ENCODE results near the gene PHKA1.

PHKA1 gene

DNA sequence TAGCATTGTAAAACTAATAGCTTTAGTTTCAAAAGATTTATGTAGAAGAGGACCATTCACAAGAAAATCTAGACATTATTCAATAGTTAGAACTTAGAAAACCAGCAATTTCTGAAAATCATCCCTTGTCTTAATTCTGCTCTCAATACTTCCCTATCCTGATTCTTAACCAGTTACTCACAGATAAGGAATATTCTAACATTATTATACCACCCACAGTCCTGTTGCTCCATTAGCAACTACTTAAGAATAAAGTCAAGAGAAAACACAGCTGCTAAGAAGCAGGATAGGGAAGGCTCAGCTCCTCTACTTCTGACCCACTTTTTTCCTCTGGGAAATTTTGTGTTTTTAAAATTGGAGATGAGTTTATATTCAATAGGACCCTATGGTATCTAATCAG lies 47.7 kb downstream of the PHKA1 start:
- H3K36me3 ChIP-seq (ENCODE audit: insufficient read depth, low read length) = no peaks in the 10 kb centered on the region
- no peak overlapping the region for H3K27ac ChIP-seq (ENCODE audit: low read depth, low read length)
- H3K27me3 ChIP-seq (ENCODE audit: control insufficient read depth in 1 of 2, insufficient read depth in 2 of 2, low read length in 2 of 2) = no peaks in the 10 kb centered on the region
- no peak overlapping the region for H3K9ac ChIP-seq (ENCODE audit: low read length)
- no peak overlapping the region for H3K4me3 ChIP-seq (ENCODE audit: low read depth in 1 of 2, low read length in 2 of 2)
- H3K9me3 ChIP-seq (ENCODE audit: low read length) = no peaks in the 10 kb centered on the region
- H3K4me1 ChIP-seq (ENCODE audit: insufficient read depth, low read length) = no peaks in the 10 kb centered on the region

DNA sequence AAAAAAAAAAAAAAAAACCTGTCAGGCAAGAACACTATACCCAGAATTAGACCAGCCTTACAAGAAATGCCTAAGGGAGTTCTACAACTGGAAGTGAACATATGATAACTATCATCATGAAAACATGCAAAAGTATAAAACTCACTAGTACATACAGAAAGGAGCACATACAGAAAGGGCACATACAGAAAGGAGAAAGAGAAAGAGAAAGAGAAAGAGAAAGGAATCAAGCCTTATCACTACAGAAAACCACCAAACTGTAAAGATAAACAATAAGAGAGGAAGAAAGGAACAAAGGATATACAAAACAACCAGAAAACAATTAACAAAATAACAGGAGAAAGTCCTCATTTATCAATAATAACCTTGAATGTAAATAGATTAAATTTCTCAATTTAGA lies 50.4 kb downstream of the PHKA1 start:
- H3K4me1 ChIP-seq (ENCODE audit: insufficient read depth, low read length) = no peaks in the 10 kb centered on the region
- H3K9me3 ChIP-seq (ENCODE audit: low read length) = no peaks in the 10 kb centered on the region
- H3K27me3 ChIP-seq (ENCODE audit: control insufficient read depth in 1 of 2, insufficient read depth in 2 of 2, low read length in 2 of 2) = no peaks in the 10 kb centered on the region
- H3K4me3 ChIP-seq (ENCODE audit: low read depth in 1 of 2, low read length in 2 of 2) = no peak overlapping the region
- H3K36me3 ChIP-seq (ENCODE audit: insufficient read depth, low read length) = no peaks in the 10 kb centered on the region
- no peak overlapping the region for H3K9ac ChIP-seq (ENCODE audit: low read length)
- no peak overlapping the region for H3K27ac ChIP-seq (ENCODE audit: low read depth, low read length)

DNA sequence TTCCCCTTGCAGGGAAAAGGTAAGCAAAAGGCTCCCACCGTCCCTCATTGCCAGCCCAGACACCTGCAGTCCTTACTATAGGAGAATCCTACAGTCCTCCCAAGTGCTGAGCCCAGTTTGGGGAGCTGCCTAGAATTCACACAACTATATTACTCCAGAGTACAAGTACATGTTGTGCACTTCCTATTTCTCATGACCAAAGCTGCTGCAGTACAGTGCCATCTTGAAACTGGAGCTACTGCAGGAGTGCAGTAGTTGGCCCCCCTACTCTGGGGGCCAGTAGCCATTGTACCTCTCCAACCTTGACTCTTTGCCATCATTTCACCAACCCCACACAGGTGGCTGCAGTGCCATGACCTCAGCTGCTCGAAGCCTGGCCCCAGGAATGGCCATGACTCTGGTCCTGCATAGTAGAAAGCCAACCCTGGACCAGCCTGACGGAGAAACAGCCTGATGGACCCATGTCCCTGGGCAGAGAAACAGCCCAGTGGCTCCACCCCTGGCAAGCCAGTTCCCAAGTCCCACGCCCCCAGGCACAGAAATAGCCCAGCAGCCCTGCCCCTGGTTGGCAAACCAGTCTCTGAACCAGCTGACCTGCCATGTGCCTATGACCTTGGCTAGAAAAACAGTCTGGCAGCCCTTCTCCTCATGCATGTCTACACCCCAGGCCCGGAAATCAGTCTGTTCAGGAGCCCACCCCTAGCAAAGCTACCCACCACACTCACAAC lies 51.9 kb downstream of the PHKA1 start:
- no peaks in the 10 kb centered on the region for H3K9me3 ChIP-seq (ENCODE audit: low read length)
- no peak overlapping the region for H3K4me3 ChIP-seq (ENCODE audit: low read depth in 1 of 2, low read length in 2 of 2)
- no peaks in the 10 kb centered on the region for H3K36me3 ChIP-seq (ENCODE audit: insufficient read depth, low read length)
- no peak overlapping the region for H3K27ac ChIP-seq (ENCODE audit: low read depth, low read length)
- no peaks in the 10 kb centered on the region for H3K27me3 ChIP-seq (ENCODE audit: control insufficient read depth in 1 of 2, insufficient read depth in 2 of 2, low read length in 2 of 2)
- H3K4me1 ChIP-seq (ENCODE audit: insufficient read depth, low read length) = no peaks in the 10 kb centered on the region
- H3K9ac ChIP-seq (ENCODE audit: low read length) = no peak overlapping the region

DNA sequence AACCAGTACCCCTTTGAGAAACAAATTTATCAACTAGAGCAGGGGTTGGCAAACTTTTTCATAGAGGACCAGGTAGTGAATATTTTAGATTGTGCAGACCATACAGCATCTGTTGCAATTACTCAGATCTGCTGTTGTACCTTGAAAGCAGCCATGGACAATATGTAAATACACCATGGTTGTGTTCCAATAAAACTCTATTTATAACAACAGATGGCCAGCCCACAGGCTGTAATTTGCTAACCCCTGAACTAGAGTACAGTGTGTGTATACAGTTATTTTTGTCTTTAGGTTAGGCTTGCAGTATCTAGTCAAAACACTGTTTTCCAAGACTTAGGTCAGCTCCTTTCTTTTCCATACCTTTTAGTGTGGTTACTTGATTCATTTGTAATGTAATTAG lies 54.4 kb downstream of the PHKA1 start:
- Histone ChIP-seq H3K4me1 (ENCODE audit: insufficient read depth, low read length) (no peaks in the 10 kb centered on the region), H3K27ac (ENCODE audit: low read depth, low read length) (no peak overlapping the region), H3K9ac (ENCODE audit: low read length) (no peak overlapping the region), H3K27me3 (ENCODE audit: control insufficient read depth in 1 of 2, insufficient read depth in 2 of 2, low read length in 2 of 2) (no peaks in the 10 kb centered on the region), H3K9me3 (ENCODE audit: low read length) (no peaks in the 10 kb centered on the region), H3K4me3 (ENCODE audit: low read depth in 1 of 2, low read length in 2 of 2) (no peak overlapping the region), H3K36me3 (ENCODE audit: insufficient read depth, low read length) (no peaks in the 10 kb centered on the region)

DNA sequence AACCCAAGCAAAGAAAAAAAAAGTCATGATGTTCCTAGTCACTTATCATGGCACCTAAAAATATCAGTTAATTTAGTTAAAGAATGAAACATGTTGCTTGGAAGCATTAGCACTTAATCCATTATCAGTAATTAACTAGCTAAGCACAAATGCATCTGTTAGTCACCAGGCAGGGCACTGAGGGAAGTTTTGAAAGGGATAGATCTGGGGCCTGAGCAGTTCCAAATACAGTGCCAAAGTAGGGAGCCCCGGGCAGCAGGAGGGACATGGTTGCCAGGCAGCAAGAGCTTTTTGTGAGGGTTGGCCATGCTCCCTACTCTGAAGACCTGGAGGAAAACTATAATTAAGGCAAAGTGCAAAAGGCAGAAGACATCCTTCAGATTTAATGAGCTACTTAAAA lies 62.0 kb downstream of the PHKA1 start:
- Histone ChIP-seq H3K4me3 (ENCODE audit: low read depth in 1 of 2, low read length in 2 of 2) (no peak overlapping the region), H3K9me3 (ENCODE audit: low read length) (no peaks in the 10 kb centered on the region), H3K36me3 (ENCODE audit: insufficient read depth, low read length) (peaks cover 4% of the 10 kb centered on the region), H3K9ac (ENCODE audit: low read length) (no peak overlapping the region), H3K27ac (ENCODE audit: low read depth, low read length) (no peak overlapping the region), H3K4me1 (ENCODE audit: insufficient read depth, low read length) (no peaks in the 10 kb centered on the region), H3K27me3 (ENCODE audit: control insufficient read depth in 1 of 2, insufficient read depth in 2 of 2, low read length in 2 of 2) (peaks cover 0 to 4% of the 10 kb centered on the region in 2 donors)

DNA sequence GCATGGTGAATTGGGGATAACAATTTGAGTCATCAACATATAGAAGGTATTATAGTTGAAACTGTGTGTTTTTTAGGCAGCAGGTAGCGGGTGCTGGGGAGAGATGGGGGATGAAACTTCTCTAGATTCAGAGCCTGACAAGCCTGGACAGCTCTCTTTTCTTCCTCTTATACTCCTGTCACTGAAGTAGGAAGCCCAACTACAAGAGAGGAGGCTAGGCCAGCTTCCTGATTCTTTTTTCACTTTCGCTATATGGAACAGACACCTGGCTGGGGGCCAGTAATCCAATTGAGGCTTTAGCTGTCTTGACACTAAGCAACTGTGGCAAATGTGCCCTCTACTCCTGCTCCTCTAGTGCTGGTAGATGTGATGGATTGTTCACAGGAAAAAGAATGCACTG lies 69.2 kb downstream of the PHKA1 start:
- no peaks in the 10 kb centered on the region for H3K4me1 ChIP-seq (ENCODE audit: insufficient read depth, low read length)
- no peak overlapping the region for H3K4me3 ChIP-seq (ENCODE audit: low read depth in 1 of 2, low read length in 2 of 2)
- no peaks in the 10 kb centered on the region for H3K27me3 ChIP-seq (ENCODE audit: control insufficient read depth in 1 of 2, insufficient read depth in 2 of 2, low read length in 2 of 2)
- no peaks in the 10 kb centered on the region for H3K9me3 ChIP-seq (ENCODE audit: low read length)
- no peak overlapping the region for H3K9ac ChIP-seq (ENCODE audit: low read length)
- H3K27ac ChIP-seq (ENCODE audit: low read depth, low read length) = no peak overlapping the region
- peaks cover 4% of the 10 kb centered on the region for H3K36me3 ChIP-seq (ENCODE audit: insufficient read depth, low read length)

DNA sequence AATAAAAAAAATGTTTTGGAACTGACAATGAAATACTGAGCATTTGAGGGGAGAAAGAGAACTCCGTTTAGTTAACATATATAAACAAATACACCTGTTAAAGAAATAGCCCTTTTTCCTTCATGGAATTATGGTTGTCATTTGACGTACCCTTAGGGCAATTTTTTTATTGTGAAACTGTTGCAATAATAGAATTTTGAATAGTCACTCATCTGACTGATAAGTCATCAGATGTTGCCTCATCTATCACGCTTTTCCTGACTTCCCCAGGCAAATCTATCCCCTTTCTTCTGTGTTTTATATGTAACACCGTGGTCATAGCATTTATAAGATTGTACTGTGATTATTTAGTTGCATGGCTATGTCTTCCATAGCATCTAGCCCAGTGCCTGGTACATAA lies 72.5 kb downstream of the PHKA1 start:
- Histone ChIP-seq H3K27me3 (ENCODE audit: control insufficient read depth in 1 of 2, insufficient read depth in 2 of 2, low read length in 2 of 2) (no peaks in the 10 kb centered on the region), H3K9me3 (ENCODE audit: low read length) (no peaks in the 10 kb centered on the region), H3K4me1 (ENCODE audit: insufficient read depth, low read length) (no peaks in the 10 kb centered on the region), H3K27ac (ENCODE audit: low read depth, low read length) (no peak overlapping the region), H3K9ac (ENCODE audit: low read length) (no peak overlapping the region), H3K36me3 (ENCODE audit: insufficient read depth, low read length) (no peaks in the 10 kb centered on the region), H3K4me3 (ENCODE audit: low read depth in 1 of 2, low read length in 2 of 2) (no peak overlapping the region)

DNA sequence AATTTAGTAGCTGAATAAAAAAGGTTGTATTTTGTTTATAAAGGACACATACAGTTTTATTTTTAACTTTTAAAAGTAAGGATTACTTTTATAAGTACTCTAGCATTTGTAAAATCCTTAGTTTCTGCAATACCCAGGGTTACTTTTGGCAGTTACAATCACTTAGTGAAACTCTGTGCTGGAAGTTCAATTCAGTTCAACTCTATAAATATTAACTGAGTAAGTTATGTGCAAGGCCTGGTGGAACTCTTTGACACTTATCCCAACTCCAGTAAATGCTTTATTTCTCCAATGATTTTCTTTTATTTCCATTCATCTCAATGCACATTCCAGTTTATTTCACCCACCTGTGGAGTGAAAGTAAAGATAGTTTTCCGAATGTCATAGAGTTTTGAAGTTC lies 78.2 kb downstream of the PHKA1 start:
- Histone ChIP-seq H3K9ac (ENCODE audit: low read length) (no peak overlapping the region), H3K9me3 (ENCODE audit: low read length) (no peaks in the 10 kb centered on the region), H3K27me3 (ENCODE audit: control insufficient read depth in 1 of 2, insufficient read depth in 2 of 2, low read length in 2 of 2) (no peaks in the 10 kb centered on the region), H3K4me1 (ENCODE audit: insufficient read depth, low read length) (peaks cover 5% of the 10 kb centered on the region), H3K4me3 (ENCODE audit: low read depth in 1 of 2, low read length in 2 of 2) (no peak overlapping the region), H3K27ac (ENCODE audit: low read depth, low read length) (no peak overlapping the region), H3K36me3 (ENCODE audit: insufficient read depth, low read length) (no peaks in the 10 kb centered on the region)

DNA sequence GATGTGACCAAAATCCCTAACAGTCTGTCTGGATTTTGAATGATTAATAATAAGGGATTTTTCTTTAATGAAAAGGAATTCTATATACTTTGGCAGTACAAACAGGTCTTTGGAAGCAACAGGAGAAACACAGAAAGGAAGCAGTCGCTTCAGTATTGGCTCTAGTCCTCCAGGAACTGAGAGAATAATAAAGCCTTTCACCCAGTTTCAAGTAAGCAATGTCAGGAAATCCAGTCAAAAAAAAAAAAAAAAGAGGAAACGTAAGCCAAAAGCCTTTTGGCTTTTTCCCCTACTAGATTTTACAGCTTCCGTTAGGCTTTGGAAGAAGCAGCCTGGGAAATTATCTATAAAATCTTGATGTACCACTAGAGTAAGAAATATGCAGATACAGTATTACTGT lies 79.8 kb downstream of the PHKA1 start:
- Histone ChIP-seq H3K9me3 (ENCODE audit: low read length) (no peaks in the 10 kb centered on the region), H3K27ac (ENCODE audit: low read depth, low read length) (no peak overlapping the region)

DNA sequence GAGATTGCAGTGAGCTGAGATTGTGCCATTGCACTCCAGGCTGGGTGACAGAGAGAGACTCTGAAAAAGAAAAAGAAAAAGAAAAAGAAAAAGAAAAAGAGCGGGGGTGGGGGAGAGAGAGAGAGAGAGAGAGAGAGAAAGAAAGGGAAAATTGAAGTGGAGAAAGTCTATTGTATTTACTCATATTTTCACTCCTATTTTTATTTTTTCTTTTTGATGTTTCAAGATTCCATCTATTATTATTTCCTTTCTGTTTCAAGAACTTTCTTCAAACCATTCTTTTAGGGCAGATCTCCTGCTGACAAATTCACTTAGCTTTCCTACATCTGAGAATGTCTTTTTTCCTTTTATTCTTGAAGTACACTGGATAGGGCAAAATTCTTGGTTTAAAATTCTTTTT lies 83.9 kb downstream of the PHKA1 start:
- Histone ChIP-seq H3K27ac (ENCODE audit: low read depth, low read length) (no peak overlapping the region), H3K4me3 (ENCODE audit: low read depth in 1 of 2, low read length in 2 of 2) (no peak overlapping the region), H3K4me1 (ENCODE audit: insufficient read depth, low read length) (peaks cover 5% of the 10 kb centered on the region), H3K27me3 (ENCODE audit: control insufficient read depth in 1 of 2, insufficient read depth in 2 of 2, low read length in 2 of 2) (no peaks in the 10 kb centered on the region), H3K36me3 (ENCODE audit: insufficient read depth, low read length) (no peaks in the 10 kb centered on the region), H3K9ac (ENCODE audit: low read length) (no peak overlapping the region), H3K9me3 (ENCODE audit: low read length) (no peaks in the 10 kb centered on the region)

More for the DNA sequence above, 79.8 kb downstream of the PHKA1 start:
- Histone ChIP-seq H3K9ac (ENCODE audit: low read length) (no peak overlapping the region), H3K4me3 (ENCODE audit: low read depth in 1 of 2, low read length in 2 of 2) (no peak overlapping the region), H3K4me1 (ENCODE audit: insufficient read depth, low read length) (peaks cover 5% of the 10 kb centered on the region), H3K36me3 (ENCODE audit: insufficient read depth, low read length) (no peaks in the 10 kb centered on the region), H3K27me3 (ENCODE audit: control insufficient read depth in 1 of 2, insufficient read depth in 2 of 2, low read length in 2 of 2) (no peaks in the 10 kb centered on the region)

DNA sequence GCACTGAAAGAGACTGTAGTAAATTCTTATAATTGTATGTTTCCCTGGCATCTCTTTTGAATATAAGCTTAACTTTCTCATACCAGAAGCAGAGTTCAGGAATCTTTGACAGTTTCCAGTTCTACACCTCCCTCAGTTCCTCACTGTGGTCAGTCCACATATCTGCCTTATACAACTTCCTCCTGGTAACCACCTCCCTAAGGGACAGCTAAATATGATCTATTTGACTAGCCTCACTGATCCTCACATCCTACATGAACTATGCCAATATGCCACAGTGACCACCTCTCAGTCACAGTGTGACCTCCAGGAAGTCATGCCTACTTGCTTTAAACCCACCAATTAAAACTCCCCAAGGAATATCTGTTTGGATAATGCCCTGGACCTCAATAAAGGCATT lies 89.9 kb downstream of the PHKA1 start:
- Histone ChIP-seq H3K27ac (ENCODE audit: low read depth, low read length) (no peak overlapping the region), H3K36me3 (ENCODE audit: insufficient read depth, low read length) (no peaks in the 10 kb centered on the region), H3K4me1 (ENCODE audit: insufficient read depth, low read length) (no peaks in the 10 kb centered on the region), H3K9me3 (ENCODE audit: low read length) (no peaks in the 10 kb centered on the region), H3K27me3 (ENCODE audit: control insufficient read depth in 1 of 2, insufficient read depth in 2 of 2, low read length in 2 of 2) (no peaks in the 10 kb centered on the region), H3K9ac (ENCODE audit: low read length) (no peak overlapping the region), H3K4me3 (ENCODE audit: low read depth in 1 of 2, low read length in 2 of 2) (no peak overlapping the region)
